Measurements from ENCODE around the gene GPRC5A.

GPRC5A gene

GRCh38 chr12:12880537-12880936 lies 10.8 kb upstream of the GPRC5A start:
- TF ChIP-seq POLR2AphosphoS5 (IDR thresholded peaks at IDR 0.05; ENCODE audit: low read depth, low read length) (no peak), FOXP2 (optimal IDR thresholded peaks at IDR 0.05; ENCODE audit: borderline replicate concordance, extremely low read depth, extremely low read length, insufficient read depth) (no peak), SIN3A (IDR thresholded peaks at IDR 0.05; ENCODE audit: borderline replicate concordance, insufficient read depth, low read length) (no peak), TAF1 (IDR thresholded peaks at IDR 0.05; ENCODE audit: borderline replicate concordance, insufficient read depth, low read length) (no peak)
- TF ChIP-seq, protein P1, sequence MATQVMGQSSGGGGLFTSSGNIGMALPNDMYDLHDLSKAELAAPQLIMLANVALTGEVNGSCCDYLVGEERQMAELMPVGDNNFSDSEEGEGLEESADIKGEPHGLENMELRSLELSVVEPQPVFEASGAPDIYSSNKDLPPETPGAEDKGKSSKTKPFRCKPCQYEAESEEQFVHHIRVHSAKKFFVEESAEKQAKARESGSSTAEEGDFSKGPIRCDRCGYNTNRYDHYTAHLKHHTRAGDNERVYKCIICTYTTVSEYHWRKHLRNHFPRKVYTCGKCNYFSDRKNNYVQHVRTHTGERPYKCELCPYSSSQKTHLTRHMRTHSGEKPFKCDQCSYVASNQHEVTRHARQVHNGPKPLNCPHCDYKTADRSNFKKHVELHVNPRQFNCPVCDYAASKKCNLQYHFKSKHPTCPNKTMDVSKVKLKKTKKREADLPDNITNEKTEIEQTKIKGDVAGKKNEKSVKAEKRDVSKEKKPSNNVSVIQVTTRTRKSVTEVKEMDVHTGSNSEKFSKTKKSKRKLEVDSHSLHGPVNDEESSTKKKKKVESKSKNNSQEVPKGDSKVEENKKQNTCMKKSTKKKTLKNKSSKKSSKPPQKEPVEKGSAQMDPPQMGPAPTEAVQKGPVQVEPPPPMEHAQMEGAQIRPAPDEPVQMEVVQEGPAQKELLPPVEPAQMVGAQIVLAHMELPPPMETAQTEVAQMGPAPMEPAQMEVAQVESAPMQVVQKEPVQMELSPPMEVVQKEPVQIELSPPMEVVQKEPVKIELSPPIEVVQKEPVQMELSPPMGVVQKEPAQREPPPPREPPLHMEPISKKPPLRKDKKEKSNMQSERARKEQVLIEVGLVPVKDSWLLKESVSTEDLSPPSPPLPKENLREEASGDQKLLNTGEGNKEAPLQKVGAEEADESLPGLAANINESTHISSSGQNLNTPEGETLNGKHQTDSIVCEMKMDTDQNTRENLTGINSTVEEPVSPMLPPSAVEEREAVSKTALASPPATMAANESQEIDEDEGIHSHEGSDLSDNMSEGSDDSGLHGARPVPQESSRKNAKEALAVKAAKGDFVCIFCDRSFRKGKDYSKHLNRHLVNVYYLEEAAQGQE (IDR thresholded peaks at IDR 0.05; ENCODE audit: insufficient read depth in 1 of 2, low read depth in 2 of 2, low read length in 2 of 2), result no peak

DNA sequence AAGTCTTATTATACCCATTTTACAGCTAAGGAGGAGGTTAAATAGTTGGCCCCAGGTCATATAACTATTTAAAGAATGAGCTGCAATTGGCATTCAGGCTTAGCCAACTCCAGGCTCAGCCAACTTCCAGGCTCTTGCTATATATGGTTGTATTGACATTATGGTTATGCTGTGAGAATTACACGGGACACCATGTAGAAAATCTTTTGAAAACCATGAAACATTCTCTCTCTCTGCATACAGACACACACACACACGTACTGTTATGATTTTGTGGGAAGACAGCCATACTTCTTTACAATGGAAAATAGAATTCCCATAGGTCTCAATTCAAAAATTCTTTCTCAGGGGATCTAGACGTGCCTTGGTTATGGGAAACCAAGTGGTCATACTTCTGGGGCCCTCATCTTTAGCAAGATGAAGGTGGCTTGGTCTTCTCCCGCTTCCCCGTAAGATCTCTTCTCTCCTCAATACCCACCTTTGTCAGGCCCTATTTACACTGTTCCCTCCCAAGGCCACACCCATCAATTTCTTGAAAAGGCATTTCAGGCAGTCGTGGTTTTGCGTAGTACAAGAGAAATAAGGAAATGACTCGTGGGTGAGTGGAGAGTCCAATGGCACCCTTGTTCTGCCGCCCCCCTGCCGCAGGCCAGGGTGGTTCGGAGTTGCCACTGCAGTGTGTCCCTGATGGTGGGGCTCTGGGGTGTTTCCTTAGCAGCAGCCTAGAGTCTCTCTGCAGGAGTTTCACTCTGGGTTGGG lies 10.0 kb upstream of the GPRC5A start:
- TF ChIP-seq, protein P1 (IDR thresholded peaks at IDR 0.05; ENCODE audit: insufficient read depth in 1 of 2, low read depth in 2 of 2, low read length in 2 of 2), result no peak
- TF ChIP-seq POLR2AphosphoS5 (IDR thresholded peaks at IDR 0.05; ENCODE audit: low read depth, low read length) (no peak), TAF1 (IDR thresholded peaks at IDR 0.05; ENCODE audit: borderline replicate concordance, insufficient read depth, low read length) (no peak), FOXP2 (optimal IDR thresholded peaks at IDR 0.05; ENCODE audit: borderline replicate concordance, extremely low read depth, extremely low read length, insufficient read depth) (no peak), SIN3A (IDR thresholded peaks at IDR 0.05; ENCODE audit: borderline replicate concordance, insufficient read depth, low read length) (no peak)

- TF ChIP-seq, protein P1 (IDR thresholded peaks at IDR 0.05; ENCODE audit: insufficient read depth in 1 of 2, low read depth in 2 of 2, low read length in 2 of 2), result no peak
- TF ChIP-seq SIN3A (IDR thresholded peaks at IDR 0.05; ENCODE audit: borderline replicate concordance, insufficient read depth, low read length) (no peak), POLR2AphosphoS5 (IDR thresholded peaks at IDR 0.05; ENCODE audit: low read depth, low read length) (no peak), TAF1 (IDR thresholded peaks at IDR 0.05; ENCODE audit: borderline replicate concordance, insufficient read depth, low read length) (no peak), FOXP2 (optimal IDR thresholded peaks at IDR 0.05; ENCODE audit: borderline replicate concordance, extremely low read depth, extremely low read length, insufficient read depth) (no peak)
Observed at GRCh38 chr12:12882288-12882687, 9.1 kb upstream of the GPRC5A start.

- TF ChIP-seq TAF1 (IDR thresholded peaks at IDR 0.05; ENCODE audit: borderline replicate concordance, insufficient read depth, low read length) (no peak), SIN3A (IDR thresholded peaks at IDR 0.05; ENCODE audit: borderline replicate concordance, insufficient read depth, low read length) (no peak), POLR2AphosphoS5 (IDR thresholded peaks at IDR 0.05; ENCODE audit: low read depth, low read length) (no peak), FOXP2 (optimal IDR thresholded peaks at IDR 0.05; ENCODE audit: borderline replicate concordance, extremely low read depth, extremely low read length, insufficient read depth) (no peak)
- TF ChIP-seq, protein P1 (IDR thresholded peaks at IDR 0.05; ENCODE audit: insufficient read depth in 1 of 2, low read depth in 2 of 2, low read length in 2 of 2), result no peak
Observed at GRCh38 chr12:12883369-12884001, 7.9 kb upstream of the GPRC5A start.
